Caco-2 (cell line): Measurements from ENCODE around the gene CENPM. TPM values are rescaled to one million over a fixed set of nuclear protein-coding genes. Genes with fewer than 3 reads are reported as not detected.

Experiments used
- BruUV-seq: library from RNA; stranded (reverse); fragments of 400-500 nt; replicated peaks from 2 replicates; lab custom pipeline; 2021; lab: Mats Ljungman, UMichigan
- CTCF ChIA-PET: fragments of 300-600 bp; sonication (Branson Sonifier 250); formaldehyde crosslinking; loops from one replicate; lab custom pipeline; 2022; ENCODE audit warnings: antibody characterized with exemption; lab: Charles Lee
- POLR2A ChIA-PET: fragments of 300-600 bp; sonication (Branson Sonifier 250); formaldehyde crosslinking; loops from one replicate; lab custom pipeline; 2022; ENCODE audit warnings: antibody characterized with exemption; lab: Charles Lee
- DNase-seq, 2 experiments: peaks; one replicate each; pipeline versions ENCODE4 v3.0.0 to v3.0.0-alpha.2; 2020 to 2022
- H3K27me3 ChIP-seq: replicated peaks from 2 replicates; pipeline ENCODE4 v1.6.0; 2011; ENCODE audit warnings: low read length; ENCODE audit not compliant: control insufficient read depth, insufficient read depth
- H3K36me3 ChIP-seq: 2 replicates; pipeline ENCODE4 v1.5.1; 2011; ENCODE audit warnings: low read length; ENCODE audit not compliant: control insufficient read depth, insufficient read depth
- H3K4me1 ChIP-seq: fragments of 250-450 bp; sonication (Bioruptor Pico); 2 replicates; pipeline ENCODE4 v1.5.1; 2020; ENCODE audit warnings: mild to moderate bottlenecking
- H3K4me3 ChIP-seq: 2 replicates; pipeline ENCODE4 v1.5.1; 2011; ENCODE audit warnings: low read depth, mild to moderate bottlenecking, control low read depth, low read length
- H3K9me3 ChIP-seq: fragments of 250-450 bp; sonication (Bioruptor Pico); 2 replicates; pipeline ENCODE4 v1.5.1; 2020; ENCODE audit warnings: mild to moderate bottlenecking, moderate library complexity
- H3K27ac Mint-ChIP-seq: one replicate; pipeline ENCODE4 v1.8.0; 2022; ENCODE audit warnings: mixed read lengths; ENCODE audit not compliant: unreplicated experiment
- H3K27me3 Mint-ChIP-seq: one replicate; pipeline ENCODE4 v1.8.0; 2022; ENCODE audit warnings: mixed read lengths; ENCODE audit not compliant: insufficient read depth, unreplicated experiment
- H3K36me3 Mint-ChIP-seq: one replicate; pipeline ENCODE4 v1.8.0; 2022; ENCODE audit warnings: mild to moderate bottlenecking, mixed read lengths; ENCODE audit not compliant: insufficient read depth, unreplicated experiment
- H3K4me1 Mint-ChIP-seq: one replicate; pipeline ENCODE4 v1.8.0; 2022; ENCODE audit warnings: low read depth, mixed read lengths; ENCODE audit not compliant: unreplicated experiment
- H3K4me3 Mint-ChIP-seq: one replicate; pipeline ENCODE4 v1.8.0; 2022; ENCODE audit warnings: mild to moderate bottlenecking, moderate library complexity, mixed read lengths; ENCODE audit not compliant: unreplicated experiment
- H3K9me3 Mint-ChIP-seq: one replicate; pipeline ENCODE4 v1.8.0; 2022; ENCODE audit warnings: mixed read lengths; ENCODE audit not compliant: unreplicated experiment
- CTCF ChIP-seq, 2 experiments: fragments of 200-600 bp in 1 of 2; IDR thresholded peaks; 1 replicate in 1 of 2; 2 replicates in 1 of 2; pipeline versions ENCODE4 v1.5.1 to v1.8.0; 2011 to 2022; ENCODE audit warnings: antibody characterized with exemption in 1 of 2, control low read depth in 1 of 2, inconsistent platforms in 1 of 2, low read depth in 1 of 2, low read length in 1 of 2, mild to moderate bottlenecking in 1 of 2, moderate library complexity in 1 of 2; ENCODE audit not compliant: insufficient read depth in 1 of 2, severe bottlenecking in 1 of 2, unreplicated experiment in 1 of 2
- intact Hi-C: fragments of 100-400 bp; cut with micrococcal nuclease; formaldehyde crosslinking; loops from one replicate; pipeline ENCODE4 v1.10.0; 2022; ENCODE audit not compliant: unreplicated experiment
- total RNA-seq: library from RNA; stranded (reverse); gene quantifications from 2 replicates; pipeline ENCODE4 v1.2.3, GENCODE V29; 2022

Gene CENPM
- total RNA-seq, 1 experiment from 2014 or later, result 46.4 TPM

GRCh38 chr22:41898645-41899044 lies 48.3 kb downstream of the CENPM start:
- Histone ChIP-seq H3K36me3 (peaks cover 5% of the 10 kb centered on the region), H3K4me1 (no peaks in the 10 kb centered on the region), H3K9me3 (no peaks in the 10 kb centered on the region), H3K4me3 (no peak overlapping the region), H3K27me3 (no peaks in the 10 kb centered on the region)
- no peak for TF ChIP-seq CTCF (IDR thresholded peaks at IDR 0.05; ENCODE audit: insufficient read depth in 1 of 2, low read depth in 1 of 2, low read length in 1 of 2, severe bottlenecking in 1 of 2, unreplicated experiment in 1 of 2)
- Mint-ChIP-seq H3K36me3 (peaks cover 88% of the 10 kb centered on the region), H3K9me3 (no peaks in the 10 kb centered on the region), H3K4me1 (no peaks in the 10 kb centered on the region), H3K4me3 (no peak overlapping the region), H3K27ac (no peak overlapping the region), H3K27me3 (no peaks in the 10 kb centered on the region)
- no peak for DNase-seq
- POLR2A ChIA-PET, result no interaction called here
- no TSS peak for BruUV-seq
- CTCF ChIA-PET, result no interaction called here
- intact Hi-C loops, result no loop called here

DNA sequence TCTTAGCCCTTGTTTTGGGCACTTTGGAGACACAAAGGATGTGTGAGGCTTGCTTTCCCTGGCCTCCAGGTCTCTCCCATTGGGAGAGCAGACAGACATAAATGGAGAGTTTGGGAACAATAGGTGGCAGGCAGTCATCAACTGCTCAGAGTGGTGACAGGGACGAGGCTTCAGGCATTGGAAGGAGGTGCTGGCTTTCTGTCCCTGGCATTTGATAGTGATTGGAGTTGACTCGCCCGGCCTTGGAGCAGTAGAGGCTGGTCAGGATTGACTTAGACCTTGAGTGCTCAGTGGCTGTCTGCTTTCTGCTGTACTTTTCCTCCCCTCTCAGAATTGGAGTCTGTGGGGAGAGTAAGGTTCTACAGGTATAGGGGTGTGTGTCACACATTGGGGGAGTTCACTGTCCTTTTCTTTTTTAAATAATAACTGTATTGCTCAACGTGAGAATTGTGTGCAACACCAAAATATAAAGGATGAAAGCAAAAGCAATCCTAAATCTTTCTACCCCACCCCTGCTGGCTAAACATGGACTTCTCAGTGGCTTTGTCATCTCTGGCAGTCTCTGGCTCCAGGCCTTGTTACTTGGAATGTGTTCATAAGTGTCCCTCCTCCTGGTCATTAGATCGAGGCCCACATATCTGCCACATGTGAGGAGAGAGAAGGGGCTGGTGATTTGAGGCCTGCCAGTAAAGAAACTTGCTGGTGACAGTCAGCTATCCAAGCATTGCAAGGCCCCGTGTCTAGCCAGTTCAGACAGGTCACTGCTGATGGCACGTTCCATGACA lies 53.2 kb downstream of the CENPM start:
- no TSS peak for BruUV-seq
- DNase-seq, result no peak
- intact Hi-C loops, result no loop called here
- Histone ChIP-seq H3K4me1 (no peaks in the 10 kb centered on the region), H3K9me3 (no peaks in the 10 kb centered on the region), H3K27me3 (no peaks in the 10 kb centered on the region), H3K4me3 (no peak overlapping the region), H3K36me3 (peaks cover 5% of the 10 kb centered on the region)
- ChIA-PET CTCF (no interaction called here), POLR2A (no interaction called here)
- Mint-ChIP-seq H3K36me3 (peaks cover 94% of the 10 kb centered on the region), H3K4me3 (no peak overlapping the region), H3K27ac (no peak overlapping the region), H3K4me1 (no peaks in the 10 kb centered on the region), H3K27me3 (no peaks in the 10 kb centered on the region), H3K9me3 (no peaks in the 10 kb centered on the region)
- no peak for TF ChIP-seq CTCF (IDR thresholded peaks at IDR 0.05; ENCODE audit: insufficient read depth in 1 of 2, low read depth in 1 of 2, low read length in 1 of 2, severe bottlenecking in 1 of 2, unreplicated experiment in 1 of 2)

GRCh38 chr22:41892721-41893120 lies 54.2 kb downstream of the CENPM start:
- ChIA-PET CTCF (no interaction called here), POLR2A (no interaction called here)
- Histone ChIP-seq H3K4me1 (no peaks in the 10 kb centered on the region), H3K36me3 (peaks cover 5% of the 10 kb centered on the region), H3K9me3 (no peaks in the 10 kb centered on the region), H3K27me3 (no peaks in the 10 kb centered on the region), H3K4me3 (no peak overlapping the region)
- intact Hi-C loops, result no loop called here
- Mint-ChIP-seq H3K4me3 (no peak overlapping the region), H3K9me3 (no peaks in the 10 kb centered on the region), H3K4me1 (no peaks in the 10 kb centered on the region), H3K27ac (no peak overlapping the region), H3K27me3 (no peaks in the 10 kb centered on the region), H3K36me3 (peaks cover 92% of the 10 kb centered on the region)
- no TSS peak for BruUV-seq
- TF ChIP-seq CTCF (IDR thresholded peaks at IDR 0.05; ENCODE audit: insufficient read depth in 1 of 2, low read depth in 1 of 2, low read length in 1 of 2, severe bottlenecking in 1 of 2, unreplicated experiment in 1 of 2), result no peak
- DNase-seq, result no peak
